ENCODE data around the gene GFPT1. TPM values are rescaled to one million over a fixed set of nuclear protein-coding genes. Genes with fewer than 3 reads are reported as not detected.

GFPT1 gene
- total and polyA plus RNA-seq, 9 of the 15 experiments (the other 6 are each of a cell fraction or from before 2014, with no cell fraction given), result 6.6 to 38.3 (median 15.9) TPM

DNA sequence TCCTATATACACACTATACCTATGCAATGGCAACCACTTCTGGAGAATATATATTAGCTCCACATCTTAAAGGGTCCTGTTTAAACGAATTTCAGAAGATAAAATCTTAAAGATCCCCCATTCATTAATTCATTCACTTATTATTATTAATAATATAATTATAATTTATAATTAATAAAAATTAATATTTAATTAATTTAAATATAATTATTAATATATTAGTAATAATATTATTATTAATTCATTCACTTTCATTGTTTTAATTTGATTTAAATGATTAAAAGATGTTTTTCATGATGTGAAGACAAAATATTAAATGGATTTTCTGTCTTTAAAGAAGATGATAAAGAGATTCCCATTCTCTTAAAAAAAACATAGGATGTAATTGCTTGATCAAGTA, 29.1 kb upstream of the GFPT1 start:
- no peaks in the 10 kb centered on the region for H3K27me3 ChIP-seq (ENCODE audit: control insufficient read depth in 2 of 2, insufficient read depth in 2 of 2, low read length in 2 of 2)
- 3% methylated on average over 1 of the region's 1 CpG for WGBS (ENCODE audit: insufficient coverage, low coverage, missing lambda C conversion rate)
- no TSS peak for BruUV-seq (replicated peaks)
- peaks cover 25% of the 10 kb centered on the region; the same call in 2 of the 3 replicates for H3K36me3 ChIP-seq (ENCODE audit: control insufficient read depth, insufficient read depth, low read length)
- no peaks in the 10 kb centered on the region for H3K9me3 ChIP-seq (replicated peaks; ENCODE audit: control insufficient read depth, insufficient read depth, low read depth, low read length)
- no peak overlapping the region for H2AFZ ChIP-seq (ENCODE audit: low read depth, low read length)
- no peak overlapping the region for H3K27ac ChIP-seq (ENCODE audit: extremely low read depth, low read depth, low read length)
- ATAC-seq (no peak), DNase-seq (ENCODE audit: extremely low read depth in 1 of 4, low spot score in 3 of 4) (no peak), FAIRE-seq (no peak)
- POLR2A ChIA-PET, result no interaction called here
- intact Hi-C loops (cut with micrococcal nuclease) (no loop called here), in situ Hi-C loops (cut with MboI) (no loop called here)
- no peak overlapping the region for H3K4me3 ChIP-seq
- no peak overlapping the region for H3K4me2 ChIP-seq (ENCODE audit: insufficient read depth, low read length)
- H3K9me1 ChIP-seq (ENCODE audit: control insufficient read depth, insufficient read depth, low read length), result no peaks in the 10 kb centered on the region
- H3K4me1 ChIP-seq (replicated peaks in 1 of 2; ENCODE audit: control insufficient read depth in 2 of 2, insufficient read depth in 2 of 2, low read length in 2 of 2), result no peaks in the 10 kb centered on the region
- H4K20me1 ChIP-seq (replicated peaks; ENCODE audit: control insufficient read depth, insufficient read depth, low read length), result no peaks in the 10 kb centered on the region
- no peak overlapping the region for H3K9ac ChIP-seq (ENCODE audit: insufficient read depth in 1 of 2, low read depth in 2 of 2, low read length in 2 of 2)
- H3K79me2 ChIP-seq (ENCODE audit: control insufficient read depth, insufficient read depth, low read length), result no peaks in the 10 kb centered on the region
- CTCF ChIA-PET (ENCODE audit: low intra/inter-chr PET ratio), result no interaction called here
- TF ChIP-seq, protein P1, sequence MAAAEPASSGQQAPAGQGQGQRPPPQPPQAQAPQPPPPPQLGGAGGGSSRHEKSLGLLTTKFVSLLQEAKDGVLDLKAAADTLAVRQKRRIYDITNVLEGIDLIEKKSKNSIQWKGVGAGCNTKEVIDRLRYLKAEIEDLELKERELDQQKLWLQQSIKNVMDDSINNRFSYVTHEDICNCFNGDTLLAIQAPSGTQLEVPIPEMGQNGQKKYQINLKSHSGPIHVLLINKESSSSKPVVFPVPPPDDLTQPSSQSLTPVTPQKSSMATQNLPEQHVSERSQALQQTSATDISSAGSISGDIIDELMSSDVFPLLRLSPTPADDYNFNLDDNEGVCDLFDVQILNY (CRISPR knock-in tag; IDR thresholded peaks at IDR 0.05), result no peak
- no peak for TF ChIP-seq KAT8 (IDR thresholded peaks at IDR 0.05; ENCODE audit: low read depth)
- no peak for TF ChIP-seq ZNF668 (CRISPR knock-in tag; IDR thresholded peaks at IDR 0.05)
- no peak for TF ChIP-seq SNIP1 (IDR thresholded peaks at IDR 0.05; ENCODE audit: low read depth)
- TF ChIP-seq SMARCA4 (IDR thresholded peaks at IDR 0.05), result no peak
- TF ChIP-seq, protein P2, sequence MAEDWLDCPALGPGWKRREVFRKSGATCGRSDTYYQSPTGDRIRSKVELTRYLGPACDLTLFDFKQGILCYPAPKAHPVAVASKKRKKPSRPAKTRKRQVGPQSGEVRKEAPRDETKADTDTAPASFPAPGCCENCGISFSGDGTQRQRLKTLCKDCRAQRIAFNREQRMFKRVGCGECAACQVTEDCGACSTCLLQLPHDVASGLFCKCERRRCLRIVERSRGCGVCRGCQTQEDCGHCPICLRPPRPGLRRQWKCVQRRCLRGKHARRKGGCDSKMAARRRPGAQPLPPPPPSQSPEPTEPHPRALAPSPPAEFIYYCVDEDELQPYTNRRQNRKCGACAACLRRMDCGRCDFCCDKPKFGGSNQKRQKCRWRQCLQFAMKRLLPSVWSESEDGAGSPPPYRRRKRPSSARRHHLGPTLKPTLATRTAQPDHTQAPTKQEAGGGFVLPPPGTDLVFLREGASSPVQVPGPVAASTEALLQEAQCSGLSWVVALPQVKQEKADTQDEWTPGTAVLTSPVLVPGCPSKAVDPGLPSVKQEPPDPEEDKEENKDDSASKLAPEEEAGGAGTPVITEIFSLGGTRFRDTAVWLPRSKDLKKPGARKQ (CRISPR knock-in tag; IDR thresholded peaks at IDR 0.05), result no peak
- no peak for TF ChIP-seq POLR2A (conservative IDR thresholded peaks at IDR 0.05)
- TF ChIP-seq, protein P3, sequence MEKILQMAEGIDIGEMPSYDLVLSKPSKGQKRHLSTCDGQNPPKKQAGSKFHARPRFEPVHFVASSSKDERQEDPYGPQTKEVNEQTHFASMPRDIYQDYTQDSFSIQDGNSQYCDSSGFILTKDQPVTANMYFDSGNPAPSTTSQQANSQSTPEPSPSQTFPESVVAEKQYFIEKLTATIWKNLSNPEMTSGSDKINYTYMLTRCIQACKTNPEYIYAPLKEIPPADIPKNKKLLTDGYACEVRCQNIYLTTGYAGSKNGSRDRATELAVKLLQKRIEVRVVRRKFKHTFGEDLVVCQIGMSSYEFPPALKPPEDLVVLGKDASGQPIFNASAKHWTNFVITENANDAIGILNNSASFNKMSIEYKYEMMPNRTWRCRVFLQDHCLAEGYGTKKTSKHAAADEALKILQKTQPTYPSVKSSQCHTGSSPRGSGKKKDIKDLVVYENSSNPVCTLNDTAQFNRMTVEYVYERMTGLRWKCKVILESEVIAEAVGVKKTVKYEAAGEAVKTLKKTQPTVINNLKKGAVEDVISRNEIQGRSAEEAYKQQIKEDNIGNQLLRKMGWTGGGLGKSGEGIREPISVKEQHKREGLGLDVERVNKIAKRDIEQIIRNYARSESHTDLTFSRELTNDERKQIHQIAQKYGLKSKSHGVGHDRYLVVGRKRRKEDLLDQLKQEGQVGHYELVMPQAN (IDR thresholded peaks at IDR 0.05; ENCODE audit: borderline replicate concordance), result no peak
- no peak for TF ChIP-seq HDAC3 (IDR thresholded peaks at IDR 0.05; ENCODE audit: borderline replicate concordance, partially characterized antibody)
- no peak for TF ChIP-seq RFX1 (IDR thresholded peaks at IDR 0.05)
- TF ChIP-seq SP2 (IDR thresholded peaks at IDR 0.05; ENCODE audit: extremely low read depth, low read depth, low read length, poor library complexity, severe bottlenecking), result no peak
- TF ChIP-seq SPI1 (IDR thresholded peaks at IDR 0.05; ENCODE audit: borderline replicate concordance, low read depth, low read length), result no peak
- TF ChIP-seq, protein P4, sequence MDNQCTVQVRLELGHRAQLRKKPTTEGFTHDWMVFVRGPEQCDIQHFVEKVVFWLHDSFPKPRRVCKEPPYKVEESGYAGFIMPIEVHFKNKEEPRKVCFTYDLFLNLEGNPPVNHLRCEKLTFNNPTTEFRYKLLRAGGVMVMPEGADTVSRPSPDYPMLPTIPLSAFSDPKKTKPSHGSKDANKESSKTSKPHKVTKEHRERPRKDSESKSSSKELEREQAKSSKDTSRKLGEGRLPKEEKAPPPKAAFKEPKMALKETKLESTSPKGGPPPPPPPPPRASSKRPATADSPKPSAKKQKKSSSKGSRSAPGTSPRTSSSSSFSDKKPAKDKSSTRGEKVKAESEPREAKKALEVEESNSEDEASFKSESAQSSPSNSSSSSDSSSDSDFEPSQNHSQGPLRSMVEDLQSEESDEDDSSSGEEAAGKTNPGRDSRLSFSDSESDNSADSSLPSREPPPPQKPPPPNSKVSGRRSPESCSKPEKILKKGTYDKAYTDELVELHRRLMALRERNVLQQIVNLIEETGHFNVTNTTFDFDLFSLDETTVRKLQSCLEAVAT (IDR thresholded peaks at IDR 0.05), result no peak
